ENCODE measurements around the gene GALNT9. TPM values are rescaled to one million over a fixed set of nuclear protein-coding genes. Genes with fewer than 3 reads are reported as not detected.

GALNT9 gene
- polyA plus RNA-seq, 4 donors: 6.2 to 10.4 (median 8.2) TPM

DNA sequence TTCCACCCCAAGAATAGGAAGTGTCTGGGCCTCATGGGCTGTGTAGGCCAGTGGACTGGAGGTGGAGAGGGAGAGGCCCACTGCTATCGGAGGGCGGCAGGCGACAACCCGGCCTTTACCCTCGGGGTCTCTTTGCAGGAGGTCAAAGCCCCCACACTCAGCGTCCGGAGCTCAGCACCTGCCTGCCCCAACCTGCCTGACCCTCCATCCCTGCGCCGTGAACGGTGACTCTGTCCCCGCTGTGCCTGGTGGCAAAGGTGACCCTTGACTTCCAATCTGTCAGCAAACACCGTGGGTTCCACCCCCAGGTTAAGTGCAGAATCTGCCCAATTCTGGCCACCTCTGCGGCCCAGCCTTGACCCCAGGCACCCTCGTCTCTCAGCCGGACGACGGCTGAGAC, 15.7 kb upstream of the GALNT9 start:
- no peak for DNase-seq (ENCODE audit: low read depth in 4 of 4, low spot score in 3 of 4)

DNA sequence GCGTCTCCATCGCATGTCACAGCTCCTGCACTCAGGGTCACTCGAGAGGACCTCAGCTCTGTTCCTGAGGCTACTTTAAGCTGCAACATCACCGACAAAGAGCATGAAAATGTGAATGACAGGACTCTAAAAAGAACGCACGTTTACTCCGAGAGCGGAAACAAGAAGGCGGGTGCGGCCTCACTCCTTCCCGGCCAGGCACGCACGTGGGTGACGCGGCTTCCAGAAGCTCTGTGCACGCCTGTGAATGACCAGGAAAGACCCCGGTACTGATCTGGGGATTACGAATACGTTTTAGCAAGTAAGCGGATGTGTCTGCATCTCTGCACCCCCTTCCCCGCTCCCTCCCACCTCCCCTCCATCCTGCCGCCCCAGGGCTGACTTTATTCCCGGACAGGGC, 15.2 kb upstream of the GALNT9 start:
- DNase-seq (ENCODE audit: low read depth in 4 of 4, low spot score in 3 of 4): no peak

DNA sequence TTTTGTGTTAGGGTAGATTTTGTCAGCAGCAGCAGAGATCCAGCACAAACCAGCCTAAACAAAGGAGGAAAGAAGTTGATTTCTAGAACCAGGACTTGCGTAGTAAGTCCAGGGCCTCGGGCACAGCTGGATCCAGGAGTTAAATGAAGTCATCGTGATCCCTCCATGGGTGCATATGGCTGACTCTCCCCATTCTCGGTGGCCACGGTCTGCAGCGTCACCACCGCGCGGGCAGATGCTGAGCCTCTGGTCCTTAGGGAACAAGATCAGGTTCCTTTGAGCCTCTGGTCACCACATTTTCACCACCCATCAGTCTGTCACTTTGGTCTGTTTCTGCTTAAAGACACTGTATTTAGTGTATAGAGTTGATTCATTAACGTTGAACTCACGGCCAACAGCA, 14.8 kb upstream of the GALNT9 start:
- DNase-seq (ENCODE audit: low read depth in 4 of 4, low spot score in 3 of 4): no peak

DNA sequence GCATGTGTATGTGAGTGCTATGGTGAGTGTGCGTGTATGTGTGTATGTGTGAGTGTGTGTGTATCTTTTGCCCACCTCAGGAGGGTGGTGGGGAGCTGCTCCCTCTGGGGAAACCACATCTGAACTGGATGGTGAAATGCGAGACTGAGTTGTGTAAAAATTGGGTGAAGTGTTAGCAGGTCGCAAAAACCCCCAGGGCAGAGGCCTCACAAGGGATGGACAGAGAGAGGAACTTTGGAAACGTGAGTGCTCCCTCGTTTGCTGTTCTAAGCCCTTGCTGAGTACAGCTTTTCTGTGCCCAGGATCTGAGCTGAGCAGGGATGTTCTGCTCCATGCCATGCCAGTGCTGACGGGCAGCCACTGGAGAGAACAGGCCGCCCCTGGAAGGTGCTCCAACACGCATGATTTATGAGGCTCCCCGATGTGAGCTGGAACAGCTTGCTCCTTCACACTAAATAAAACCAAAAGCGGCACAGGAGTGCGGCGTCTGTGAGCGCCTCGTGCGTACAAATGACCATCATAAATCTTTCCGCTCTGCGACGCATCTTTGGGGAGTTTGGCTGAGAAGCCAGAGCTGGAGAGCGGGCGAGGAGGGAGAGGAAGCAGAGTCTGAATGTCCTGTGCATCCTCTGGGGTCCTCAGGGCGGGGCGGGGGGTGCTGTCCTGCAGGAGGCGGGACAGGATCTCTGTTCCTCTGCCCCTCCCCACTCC, 14.1 kb upstream of the GALNT9 start:
- peak in 2 of 4 donors; percentile 29 to 53 for DNase-seq (ENCODE audit: low read depth in 4 of 4, low spot score in 3 of 4)

DNA sequence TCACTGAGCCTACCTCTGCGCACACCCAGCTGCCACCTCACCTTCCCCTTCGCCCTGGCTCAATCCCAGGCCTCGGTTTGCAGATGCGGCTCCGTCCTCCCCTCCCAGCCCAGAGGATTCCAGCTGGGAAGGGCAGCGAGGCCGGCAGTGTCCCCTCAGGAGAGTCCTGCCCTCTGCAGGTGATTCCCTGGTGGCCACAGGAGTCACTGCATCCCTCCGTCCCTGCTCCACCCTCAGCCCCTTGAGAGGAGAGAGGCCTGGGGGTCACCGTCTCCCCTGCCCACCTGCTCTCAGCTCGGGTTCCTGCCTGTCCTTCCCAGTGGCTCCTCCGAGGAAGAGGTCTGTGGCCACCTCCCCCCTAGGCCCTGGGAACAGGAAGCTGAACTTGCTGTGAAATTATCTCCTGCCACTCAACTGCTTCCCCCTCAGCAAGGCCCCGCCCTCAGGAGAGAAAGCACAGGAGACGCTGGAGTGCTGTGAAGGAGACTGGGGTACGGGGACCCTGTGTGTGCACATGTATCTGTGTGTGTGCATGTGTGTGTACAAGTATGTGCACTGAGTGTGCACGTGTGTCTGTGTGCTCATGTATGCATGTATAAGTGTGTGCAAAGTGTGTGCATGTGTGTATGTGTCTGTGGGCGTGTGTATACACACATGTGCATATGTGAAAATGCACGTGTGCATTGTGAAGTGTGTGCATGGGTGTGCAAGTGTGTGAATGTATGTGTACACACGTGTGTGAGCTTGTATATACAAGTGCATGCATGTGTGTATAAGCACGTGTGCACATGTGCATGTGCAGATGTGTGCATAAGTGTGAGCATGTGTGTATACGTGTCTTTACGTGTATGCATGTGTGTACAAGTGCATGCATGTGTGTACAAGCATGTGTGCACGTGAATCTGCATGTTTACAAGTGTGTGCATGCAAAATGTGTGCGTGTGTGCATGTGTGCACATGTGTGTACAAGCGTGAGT, 13.2 kb upstream of the GALNT9 start:
- DNase-seq (ENCODE audit: low read depth in 4 of 4, low spot score in 3 of 4): no peak

DNA sequence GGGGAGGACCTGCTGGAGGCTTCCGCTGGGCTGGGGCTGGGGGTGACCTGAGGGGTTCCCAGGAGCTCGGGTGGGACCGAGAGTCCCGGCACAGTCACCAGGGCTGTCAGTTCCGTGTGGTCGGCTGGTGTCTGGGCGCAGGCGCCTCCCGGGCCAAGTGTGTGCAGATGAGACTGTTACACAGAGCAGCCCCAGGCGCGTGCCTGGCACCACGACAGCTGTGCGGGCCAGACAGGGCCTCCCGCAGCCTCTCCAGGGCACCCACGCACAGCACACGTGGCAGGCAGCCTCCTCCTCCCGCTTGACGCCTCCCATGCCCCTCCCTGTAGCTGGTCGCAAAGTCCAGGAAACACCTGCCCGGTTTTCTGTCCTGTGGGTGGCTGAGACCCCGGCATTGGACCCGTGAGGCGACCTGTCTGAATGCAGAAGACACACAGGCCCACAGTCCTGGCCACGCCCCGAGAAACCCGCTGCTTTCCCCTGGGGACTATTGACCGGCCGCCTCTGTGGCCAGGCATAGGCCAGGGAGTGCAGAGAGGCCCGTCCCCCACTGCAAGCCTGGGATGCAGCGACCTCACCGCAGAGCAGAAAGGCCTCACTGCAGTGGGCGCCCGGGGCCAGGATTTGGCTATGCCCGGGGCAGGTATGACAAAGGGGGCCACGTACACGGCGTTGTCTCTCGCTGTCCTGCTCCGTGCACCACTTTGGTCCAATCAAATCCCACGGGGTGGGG, 12.1 kb upstream of the GALNT9 start:
- DNase-seq (ENCODE audit: low read depth in 4 of 4, low spot score in 3 of 4): no peak

DNA sequence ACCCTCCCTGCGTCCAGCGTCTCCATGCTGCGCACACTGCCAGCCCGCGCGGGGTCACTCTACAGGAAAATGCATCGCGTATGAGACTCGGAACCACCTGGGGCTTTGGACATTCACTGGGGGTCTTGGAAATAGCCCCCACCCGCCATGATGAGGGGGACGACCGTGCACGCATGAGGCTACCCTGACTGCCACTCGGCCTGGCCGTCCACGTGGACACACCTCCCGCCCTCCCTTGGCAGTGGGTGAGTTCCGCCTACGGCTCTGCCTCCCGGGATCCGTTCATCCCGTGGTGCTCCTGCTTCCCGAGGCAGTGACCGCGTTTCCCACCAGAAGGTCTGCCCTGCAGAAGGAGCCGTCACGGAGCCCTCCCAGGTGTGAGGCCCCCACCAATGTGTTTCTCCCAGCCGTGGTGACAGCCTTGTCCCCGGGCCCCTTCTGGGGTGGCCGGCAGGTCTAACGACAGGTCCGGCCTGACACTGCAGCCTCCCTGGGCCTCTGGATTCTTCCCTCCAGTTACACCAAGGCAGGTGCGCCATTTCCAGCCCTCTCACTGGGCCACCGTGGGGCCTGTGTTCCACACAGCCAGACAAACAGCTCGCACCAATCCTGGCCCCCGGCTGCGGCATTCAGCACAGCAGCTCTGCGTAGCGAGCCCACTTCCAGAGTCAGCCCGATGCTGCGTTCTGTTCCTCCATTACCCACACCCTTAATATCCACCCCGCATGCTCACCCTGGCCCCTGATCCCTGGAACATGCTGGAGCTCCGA, 11.1 kb upstream of the GALNT9 start:
- no peak for DNase-seq (ENCODE audit: low read depth in 4 of 4, low spot score in 3 of 4)

DNA sequence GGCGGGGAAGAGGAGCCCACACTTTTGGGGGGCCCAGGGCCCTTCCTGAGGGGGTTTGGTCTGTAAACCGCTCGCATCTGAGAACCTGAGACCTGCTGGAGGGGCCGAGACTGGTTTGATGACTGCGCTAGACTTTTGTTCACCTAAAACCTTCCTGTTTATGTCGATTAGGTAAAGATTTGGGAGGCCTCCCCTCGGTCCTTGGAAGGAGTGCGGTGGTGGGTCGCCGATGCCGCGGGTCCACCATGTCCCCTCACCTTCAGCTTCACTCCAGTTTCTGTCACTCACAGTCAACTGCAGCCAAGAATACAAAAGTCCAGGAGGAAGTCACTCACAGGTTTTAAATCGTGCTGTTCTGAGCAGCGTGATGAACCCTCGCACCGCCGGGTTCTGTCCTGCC, 10.5 kb upstream of the GALNT9 start:
- no peak for DNase-seq (ENCODE audit: low read depth in 4 of 4, low spot score in 3 of 4)

DNA sequence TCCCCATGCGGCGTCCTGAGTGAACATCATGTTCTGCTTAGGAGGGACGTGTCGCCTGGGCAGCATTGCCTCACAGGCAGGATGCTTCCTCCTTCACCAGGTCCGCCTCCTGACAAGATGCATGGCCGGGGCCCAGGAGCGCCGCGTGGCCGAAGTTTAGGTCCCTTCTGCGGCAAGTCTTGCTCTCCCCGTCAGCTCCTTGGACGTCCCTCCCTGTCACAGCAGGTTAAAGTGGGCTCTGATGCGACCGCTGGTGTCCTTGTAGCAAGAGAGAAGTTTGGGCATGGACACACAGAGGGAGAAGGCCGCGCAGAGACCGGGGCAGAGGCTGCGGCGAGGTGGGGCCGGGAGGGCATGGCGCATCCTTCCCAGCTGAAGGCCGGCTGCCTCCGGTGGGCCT, 9.4 kb upstream of the GALNT9 start:
- no peak for DNase-seq (ENCODE audit: low read depth in 4 of 4, low spot score in 3 of 4)

DNA sequence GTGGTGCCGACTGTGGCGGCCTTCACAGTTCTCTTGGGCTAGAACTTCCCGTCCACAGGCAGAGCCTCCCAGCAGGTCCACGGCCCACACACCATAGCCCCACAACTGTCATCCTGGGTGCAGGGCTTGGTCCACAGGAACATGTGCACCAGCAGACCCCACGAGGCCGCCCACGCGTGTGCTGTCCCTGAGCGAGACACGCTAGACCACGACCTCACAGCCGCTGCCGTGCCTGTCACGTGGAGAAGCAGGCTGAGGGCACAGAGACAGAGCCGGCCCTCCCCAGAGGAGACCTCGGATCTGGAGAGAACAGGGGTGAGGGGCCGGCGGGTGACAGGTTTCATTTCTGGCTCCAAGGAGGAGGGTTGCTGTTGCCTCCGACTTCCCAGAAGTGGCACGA, 8.9 kb upstream of the GALNT9 start:
- DNase-seq (ENCODE audit: low read depth in 4 of 4, low spot score in 3 of 4): no peak

DNA sequence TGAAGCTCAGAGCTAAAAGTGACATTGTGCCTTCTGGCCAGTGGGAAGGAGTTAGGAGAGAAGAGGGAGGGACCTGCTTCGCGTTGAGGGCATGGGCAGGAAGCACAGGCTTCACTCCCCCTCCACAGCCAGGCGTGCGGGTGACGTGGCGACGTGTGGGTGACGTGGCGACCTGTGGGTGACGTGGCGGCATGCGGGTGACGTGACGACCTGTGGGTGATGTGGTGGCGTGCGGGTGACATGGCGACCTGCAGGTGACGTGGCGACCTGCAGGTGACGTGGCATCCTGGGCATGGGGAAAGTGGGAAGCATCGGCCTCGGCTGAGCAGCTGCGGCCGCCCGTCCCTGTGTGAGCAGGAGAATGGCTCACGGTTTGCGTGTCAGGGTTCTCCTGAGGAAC, 8.2 kb upstream of the GALNT9 start:
- no peak for DNase-seq (ENCODE audit: low read depth in 4 of 4, low spot score in 3 of 4)

DNA sequence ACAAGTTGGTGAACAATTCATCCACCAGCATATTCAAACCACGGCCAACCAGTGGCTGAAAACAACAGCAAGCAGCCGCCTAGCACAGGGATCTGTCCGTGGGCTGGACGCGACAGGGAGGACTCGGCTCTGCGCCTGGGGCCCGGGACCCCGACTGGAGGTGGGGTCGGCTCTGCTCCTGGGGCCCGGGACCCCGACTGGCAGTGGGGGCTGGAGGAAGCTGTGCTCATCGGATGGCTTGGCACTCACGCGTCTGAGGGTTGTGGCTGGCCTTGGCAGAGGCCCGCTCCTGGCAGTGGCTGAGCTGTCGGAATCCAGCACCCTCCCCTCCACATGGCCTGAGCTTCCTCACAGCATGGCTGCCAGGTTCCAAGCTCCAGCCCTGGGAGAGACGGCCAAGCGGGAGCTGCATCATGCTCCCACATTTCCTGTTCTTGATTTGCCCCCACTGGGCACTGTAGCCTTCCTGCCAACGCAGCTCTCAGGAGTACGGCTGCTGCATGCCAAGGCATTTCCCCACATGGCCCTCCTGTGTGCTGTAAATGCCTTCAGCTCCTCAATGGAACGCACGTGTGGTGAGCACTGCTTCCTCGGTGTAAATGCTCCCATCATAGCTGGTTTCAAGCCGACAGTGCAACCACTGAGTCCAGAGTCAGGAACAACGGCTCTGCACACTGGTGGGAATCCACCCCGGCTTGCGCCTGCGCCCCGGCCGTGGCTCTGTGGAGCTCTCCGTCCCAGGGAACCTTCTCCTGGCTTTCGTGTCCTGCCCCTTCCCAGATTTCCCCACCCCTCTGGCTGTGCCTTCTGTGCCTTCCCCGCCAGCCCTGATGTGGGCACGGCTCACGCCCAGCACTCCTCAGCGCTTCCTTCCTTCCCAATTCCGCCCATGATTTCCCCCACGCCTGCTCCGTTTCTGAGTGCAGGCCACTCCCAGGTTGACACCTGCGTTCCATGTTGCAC, 7.3 kb upstream of the GALNT9 start:
- no peak for DNase-seq (ENCODE audit: low read depth in 4 of 4, low spot score in 3 of 4)

DNA sequence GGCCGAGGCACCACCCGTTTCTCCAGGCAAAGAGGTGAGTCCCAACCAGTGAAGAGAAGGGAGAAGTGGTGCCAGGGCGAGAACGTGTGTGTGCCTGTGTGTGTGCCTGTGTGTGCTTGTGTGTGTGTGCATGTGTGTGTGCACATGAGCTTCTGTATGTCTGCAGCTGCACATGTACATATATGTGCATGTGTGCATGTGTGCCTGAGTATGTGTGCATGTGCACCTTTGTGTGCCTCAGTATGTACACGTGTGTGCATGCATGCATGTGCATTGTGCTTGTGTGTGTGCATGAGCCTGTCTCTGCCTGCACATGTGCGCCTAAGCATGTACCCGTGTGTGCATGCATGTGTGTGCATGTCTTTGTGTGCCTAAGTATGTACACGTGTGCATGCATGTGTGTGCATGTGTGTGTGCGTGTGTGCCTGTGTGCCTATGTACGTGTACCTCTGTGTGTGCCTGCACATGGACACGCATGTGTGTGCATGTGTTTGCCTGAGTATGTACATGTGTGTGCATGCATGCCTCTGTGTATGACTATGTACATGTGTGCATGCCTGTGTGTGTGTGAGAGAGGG, 5.9 kb upstream of the GALNT9 start:
- DNase-seq (ENCODE audit: low read depth in 4 of 4, low spot score in 3 of 4): no peak

DNA sequence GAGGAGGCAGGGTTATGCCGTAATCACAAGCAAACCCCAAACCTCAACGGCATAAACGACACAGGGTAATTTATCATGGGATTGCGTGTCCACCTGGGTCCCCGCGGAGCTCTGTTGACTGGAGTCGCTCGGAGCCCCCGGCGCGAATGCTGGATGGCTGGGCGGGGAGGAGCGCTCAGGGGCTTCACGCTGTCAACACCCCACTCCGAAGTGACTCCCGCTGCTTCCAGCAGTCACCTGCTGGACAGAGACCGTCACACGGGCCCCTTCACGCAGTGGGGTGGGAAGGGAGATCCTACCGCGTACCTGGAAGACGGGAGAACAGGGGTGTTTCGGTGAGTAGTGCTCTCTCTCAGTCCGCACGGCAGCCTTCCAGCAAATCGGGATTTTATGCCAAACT, 4.4 kb upstream of the GALNT9 start:
- DNase-seq (ENCODE audit: low read depth in 4 of 4, low spot score in 3 of 4): no peak

DNA sequence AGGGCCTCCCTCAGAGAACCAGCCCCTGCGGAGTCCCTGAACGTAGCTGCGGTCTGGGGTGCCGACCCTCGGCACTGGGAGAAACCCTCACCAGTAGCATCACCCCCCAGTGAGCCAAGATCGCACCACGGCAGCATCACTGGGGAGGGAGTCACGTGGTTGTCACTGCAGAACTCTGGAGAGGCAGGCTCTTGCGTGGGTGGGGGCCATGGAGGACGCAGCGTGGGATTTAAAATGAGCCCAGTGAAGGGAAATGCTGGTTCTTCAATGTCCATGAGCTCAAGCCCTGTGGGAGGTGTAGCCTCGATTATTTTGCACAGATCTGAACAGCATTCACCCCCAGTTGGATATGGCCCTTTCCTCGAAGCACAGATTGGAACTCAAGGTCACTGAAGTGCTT, 3.9 kb upstream of the GALNT9 start:
- no peak for DNase-seq (ENCODE audit: low read depth in 4 of 4, low spot score in 3 of 4)

DNA sequence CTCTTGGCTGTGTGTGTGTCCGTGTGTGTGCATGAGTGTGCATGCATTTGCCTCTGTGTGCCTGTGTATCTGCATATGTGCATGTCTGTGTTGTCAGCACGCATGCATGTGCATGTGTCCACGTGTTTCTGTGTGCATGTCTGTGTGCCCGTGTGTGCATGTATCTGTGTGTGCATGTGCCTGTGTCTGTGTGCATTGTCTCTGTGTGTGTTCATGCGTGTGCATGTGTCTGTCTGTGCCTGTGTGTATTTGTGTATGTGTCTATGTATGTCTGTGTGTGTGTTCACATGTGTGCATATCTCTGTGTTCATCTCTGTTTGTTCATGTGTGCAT, 1.1 kb upstream of the GALNT9 start:
- no peak for DNase-seq (ENCODE audit: low read depth in 4 of 4, low spot score in 3 of 4)

DNA sequence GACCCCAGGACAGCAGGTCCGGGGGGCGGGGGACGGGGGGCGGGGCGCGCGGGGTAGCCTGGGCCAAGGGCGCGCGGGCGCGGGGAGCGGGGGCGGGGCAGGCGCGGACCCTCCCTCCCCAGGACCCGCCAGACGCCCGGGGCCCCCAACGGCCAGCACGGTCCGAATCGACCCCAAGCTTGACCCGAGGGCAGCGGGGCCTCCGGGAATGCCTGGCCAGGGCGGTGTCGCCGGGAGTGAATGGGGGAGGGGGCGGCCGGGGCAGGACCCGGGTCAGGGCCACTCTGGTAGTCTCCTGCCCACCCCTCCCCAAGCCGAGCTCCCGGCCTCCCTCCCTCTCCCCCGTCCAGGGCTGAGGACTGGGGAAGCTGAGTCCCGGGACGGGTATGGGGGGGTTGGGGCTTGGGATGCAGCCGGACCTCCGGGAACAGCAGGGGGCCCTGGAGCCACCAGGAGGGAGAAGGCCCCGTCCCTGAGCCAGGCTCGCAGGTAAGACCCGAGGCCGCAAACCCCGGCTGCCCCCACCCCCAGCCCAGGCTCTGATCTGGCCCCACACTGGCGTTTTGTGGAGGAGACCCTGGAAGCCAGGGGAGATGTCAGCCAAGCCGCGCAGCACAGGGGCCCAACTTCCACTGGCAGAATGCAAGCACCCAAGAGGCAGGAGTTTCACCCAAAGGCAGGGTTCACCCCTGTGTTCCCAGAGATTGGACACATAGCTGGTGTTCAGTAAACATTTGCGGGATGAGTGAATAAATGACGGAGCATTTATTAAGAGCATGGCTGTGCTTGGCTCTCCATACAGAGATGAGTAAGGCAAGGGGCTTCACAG, 545 bp upstream of the GALNT9 start:
- no peak for DNase-seq (ENCODE audit: low read depth in 4 of 4, low spot score in 3 of 4)

DNA sequence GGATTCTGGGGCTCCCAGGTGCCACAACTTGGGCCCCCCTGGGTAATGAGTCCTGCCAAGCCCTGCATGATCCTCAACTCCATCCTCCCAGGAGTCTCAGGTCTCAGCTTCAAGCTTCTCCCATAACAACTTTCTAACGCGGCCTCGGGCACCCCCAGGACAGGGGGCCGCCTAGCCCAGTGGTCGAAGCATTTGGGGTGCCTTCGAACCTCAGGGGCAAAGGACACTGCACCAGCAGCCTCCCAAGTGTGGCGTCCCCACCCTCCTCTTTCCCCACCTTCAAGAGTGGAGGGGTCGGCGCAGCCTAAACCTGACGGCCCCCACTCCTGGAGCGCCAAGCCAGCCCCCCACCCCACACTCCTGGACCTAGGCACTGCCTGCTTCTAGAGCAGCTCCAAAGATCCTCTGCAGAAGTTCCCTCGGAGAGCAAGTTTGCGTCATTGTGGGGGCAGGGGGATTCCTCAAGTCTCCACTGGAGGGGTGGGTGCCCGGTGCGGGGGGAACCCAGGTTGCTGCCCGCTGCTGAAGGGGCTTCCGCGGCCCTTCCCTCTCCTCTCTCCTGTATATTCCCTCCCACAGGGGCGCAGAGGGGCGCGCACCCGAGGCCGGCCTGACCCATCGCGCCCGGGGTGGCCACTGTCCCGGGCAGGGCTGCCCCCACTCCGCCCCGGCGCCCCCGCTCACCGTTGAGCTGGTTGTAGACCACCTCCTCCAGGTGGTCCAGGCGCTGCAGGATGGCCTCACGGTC, 933 bp downstream of the GALNT9 start:
- DNase-seq (ENCODE audit: low read depth in 4 of 4, low spot score in 3 of 4): no peak

Data from left renal pelvis (tissue), 4 donors.